Fibroblast of villous mesenchyme (primary cell): ENCODE measurements around the gene CT45A1. TPM values are rescaled to one million over a fixed set of nuclear protein-coding genes. Genes with fewer than 3 reads are reported as not detected.
A peak's percentile ranks its signal among the peaks of the same experiment; 100 is the strongest.
"Not testable (repeated sequence)": the region's sequence is repeated elsewhere in the genome, so short reads cannot be mapped to it uniquely, and the experiment has no call there.

Experiments used
- DNase-seq: peaks from one replicate; pipeline ENCODE4 v3.0.0-alpha.2; 2010; ENCODE audit warnings: low read depth
- H3K4me3 ChIP-seq: 2 replicates; pipeline ENCODE4 v1.5.1; 2011; ENCODE audit warnings: low read depth, mild to moderate bottlenecking, low read length
- small RNA-seq: library from RNA; depleted of rRNA; stranded (forward); fragments of <200 nt; gene quantifications from one replicate; pipeline ENCODE3, GENCODE V24; 2012
- total RNA-seq: library from RNA; depleted of rRNA; stranded (reverse); fragments of >200 nt; gene quantifications from 2 replicates; pipeline ENCODE4 v1.2.3, GENCODE V29; 2012
- TF ChIP-seq, protein P1 (sequence below): IDR thresholded peaks from 2 replicates; pipeline ENCODE4 v1.5.1; 2012; ENCODE audit warnings: low read depth, mild to moderate bottlenecking, low read length; ENCODE audit not compliant: insufficient read depth

The CT45A1 gene
- total RNA-seq, 1 donor: not detected

DNA sequence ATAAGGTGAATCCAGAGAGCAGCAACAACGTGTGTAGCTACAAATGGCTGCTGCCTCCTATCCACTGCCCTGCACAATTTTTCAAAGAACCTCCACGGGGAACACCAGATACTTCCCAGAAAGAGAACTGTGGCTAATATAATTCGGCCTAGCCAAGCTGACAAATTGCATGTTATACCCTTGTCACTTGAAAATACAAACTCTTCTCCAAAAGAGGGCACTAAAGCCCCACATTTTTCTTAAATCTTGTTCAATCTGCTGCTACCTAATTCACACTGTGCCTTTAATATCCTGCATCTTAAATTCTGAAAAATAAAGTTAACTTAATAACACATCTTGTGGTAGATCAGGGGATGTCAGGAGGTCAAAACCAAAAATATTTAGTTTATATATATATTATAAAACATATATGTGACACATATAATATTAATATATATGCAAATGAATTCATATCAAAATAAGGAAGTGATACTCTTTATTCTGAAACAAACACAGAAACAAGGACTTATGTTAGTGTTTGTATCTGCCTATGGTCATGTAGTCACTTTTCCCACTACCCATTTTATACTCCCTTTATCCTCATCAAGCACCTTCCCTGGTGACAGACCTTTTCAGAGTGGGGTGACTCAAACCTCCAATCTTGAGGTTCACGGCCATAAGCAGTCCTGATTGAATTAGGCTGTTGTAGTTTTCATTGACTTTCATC is 24.1 kb downstream of the CT45A1 start:
- no peak overlapping the region for H3K4me3 ChIP-seq
- TF ChIP-seq, protein P1, sequence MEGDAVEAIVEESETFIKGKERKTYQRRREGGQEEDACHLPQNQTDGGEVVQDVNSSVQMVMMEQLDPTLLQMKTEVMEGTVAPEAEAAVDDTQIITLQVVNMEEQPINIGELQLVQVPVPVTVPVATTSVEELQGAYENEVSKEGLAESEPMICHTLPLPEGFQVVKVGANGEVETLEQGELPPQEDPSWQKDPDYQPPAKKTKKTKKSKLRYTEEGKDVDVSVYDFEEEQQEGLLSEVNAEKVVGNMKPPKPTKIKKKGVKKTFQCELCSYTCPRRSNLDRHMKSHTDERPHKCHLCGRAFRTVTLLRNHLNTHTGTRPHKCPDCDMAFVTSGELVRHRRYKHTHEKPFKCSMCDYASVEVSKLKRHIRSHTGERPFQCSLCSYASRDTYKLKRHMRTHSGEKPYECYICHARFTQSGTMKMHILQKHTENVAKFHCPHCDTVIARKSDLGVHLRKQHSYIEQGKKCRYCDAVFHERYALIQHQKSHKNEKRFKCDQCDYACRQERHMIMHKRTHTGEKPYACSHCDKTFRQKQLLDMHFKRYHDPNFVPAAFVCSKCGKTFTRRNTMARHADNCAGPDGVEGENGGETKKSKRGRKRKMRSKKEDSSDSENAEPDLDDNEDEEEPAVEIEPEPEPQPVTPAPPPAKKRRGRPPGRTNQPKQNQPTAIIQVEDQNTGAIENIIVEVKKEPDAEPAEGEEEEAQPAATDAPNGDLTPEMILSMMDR: no peak
- DNase-seq: peak; percentile 0

DNA sequence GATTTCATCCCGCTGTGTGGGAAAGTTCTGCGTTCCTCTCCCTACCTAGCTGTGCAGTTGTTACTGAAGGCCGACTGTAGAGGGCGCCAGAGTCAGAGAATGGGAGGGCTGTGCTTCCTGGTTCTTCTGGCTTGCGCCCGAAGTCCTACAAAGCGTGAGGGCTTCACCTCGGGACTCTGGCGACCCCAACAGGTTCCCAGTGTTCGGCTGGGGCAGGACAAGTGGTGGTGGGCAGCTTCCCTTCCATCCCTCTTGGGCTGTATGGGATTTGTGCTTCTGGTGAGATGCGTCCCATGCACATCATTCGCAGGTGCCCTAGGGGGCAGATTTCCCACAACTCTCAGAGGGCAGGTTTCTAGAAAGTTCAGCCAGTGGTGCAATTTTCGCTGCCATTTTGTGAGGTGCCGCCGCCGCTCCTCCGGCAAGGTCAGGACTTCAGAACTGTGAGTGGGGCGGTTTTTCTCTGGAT is 27.3 kb downstream of the CT45A1 start:
- DNase-seq: peak; percentile 1
- H3K4me3 ChIP-seq: no peak overlapping the region
- TF ChIP-seq, protein P1: peak; percentile 50

DNA sequence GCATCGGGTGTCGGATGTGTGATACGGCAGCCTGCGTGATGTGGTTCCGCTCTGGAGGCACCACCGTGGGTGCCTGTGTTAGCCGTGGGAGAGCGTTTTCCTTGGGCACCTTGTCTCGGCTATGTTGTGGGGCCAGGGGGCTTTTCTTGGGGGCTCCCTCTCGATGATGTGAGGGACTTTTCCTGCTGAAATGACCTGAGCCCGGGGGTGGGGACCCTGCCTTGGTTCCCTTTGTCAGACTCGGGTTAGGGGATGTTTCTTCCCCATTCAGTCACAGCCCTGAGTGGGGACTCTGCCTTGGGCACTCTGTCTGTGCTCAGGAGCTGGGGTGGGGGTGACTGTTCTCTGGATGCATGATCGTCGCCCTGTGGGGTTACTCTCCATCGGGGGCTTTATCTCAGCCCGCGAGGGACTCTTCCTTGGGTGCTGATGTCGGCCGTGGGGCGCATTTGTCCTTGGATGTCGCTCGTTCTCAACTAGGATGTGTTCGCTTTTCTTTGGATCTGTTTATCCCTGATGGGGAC is 27.8 kb downstream of the CT45A1 start:
- no peak overlapping the region for H3K4me3 ChIP-seq
- TF ChIP-seq, protein P1: no peak
- DNase-seq: no peak

DNA sequence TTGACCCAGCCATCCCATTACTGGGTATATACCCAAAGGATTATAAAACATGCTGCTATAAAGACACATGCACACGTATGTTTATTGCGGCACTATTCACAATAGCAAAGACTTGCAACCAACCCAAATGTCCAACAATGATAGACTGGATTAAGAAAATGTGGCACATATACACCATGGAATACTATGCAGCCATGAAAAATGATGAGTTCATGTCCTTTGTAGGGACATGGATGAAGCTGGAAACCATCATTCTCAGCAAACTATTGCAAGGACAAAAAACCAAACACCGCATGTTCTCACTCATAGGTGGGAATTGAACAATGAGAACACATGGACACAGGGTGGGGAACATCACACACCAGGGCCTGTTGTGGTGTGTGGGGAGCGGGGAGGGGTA is 31.3 kb downstream of the CT45A1 start:
- H3K4me3 ChIP-seq, DNase-seq: not testable (repeated sequence)

DNA sequence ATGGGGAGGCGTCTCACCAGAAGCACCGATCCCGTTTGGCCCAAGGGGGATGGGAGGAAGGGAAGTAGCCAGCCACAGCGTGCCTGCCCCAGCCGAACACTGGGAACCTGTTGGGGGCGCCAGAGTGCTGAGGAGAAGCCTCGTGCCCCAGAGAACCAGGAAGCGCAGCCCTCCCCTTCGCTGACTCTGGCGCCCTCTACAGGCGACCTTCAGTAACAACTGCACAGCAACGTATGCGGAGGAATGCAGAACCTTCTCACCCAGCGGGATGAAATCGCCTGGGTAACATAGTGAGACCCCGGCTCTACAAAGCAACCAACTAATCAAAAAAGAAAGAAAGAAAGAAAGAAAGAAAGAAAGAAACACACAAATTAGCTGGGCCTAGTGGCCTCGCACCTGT is 54.7 kb downstream of the CT45A1 start, which contains the start of gene CT45A3:
Gene CT45A3 (minus strand): TSS at position 101 of the 400 bp plus-strand sequence. CDS start 3,747 bp downstream, outside the sequence.
- H3K4me3 ChIP-seq, DNase-seq: not testable (repeated sequence)

Small RNA genes lying within 50 kb of the gene (small RNA-seq; reads per million reads assigned to genes)
- not detected for gene AC240442.1

Other genes starting within 250 kb of the CT45A1 start
- 6.8 and 8.2 TPM in 2 replicates for gene INTS6L, start 193.0 kb upstream of the CT45A1 start, total RNA-seq
- not detected in 2 replicates for gene CT45A3, start 54.6 kb downstream of the CT45A1 start, total RNA-seq
- gene CT45A5, start 71.9 kb downstream of the CT45A1 start, total RNA-seq: not detected in 2 replicates
- not detected in 2 replicates for gene CT45A6, start 89.1 kb downstream of the CT45A1 start, total RNA-seq
- gene CT45A2, start 106.4 kb downstream of the CT45A1 start, total RNA-seq: not detected in 2 replicates
- not detected in 2 replicates for gene CT45A7, start 123.6 kb downstream of the CT45A1 start, total RNA-seq
- gene CT45A8, start 140.9 kb downstream of the CT45A1 start, total RNA-seq: not detected in 2 replicates
- not detected in 2 replicates for gene CT45A9, start 158.2 kb downstream of the CT45A1 start, total RNA-seq
- not detected in 2 replicates for gene CT45A10, start 179.8 kb downstream of the CT45A1 start, total RNA-seq
- gene SAGE1, start 180.1 kb downstream of the CT45A1 start, total RNA-seq: not detected in 2 replicates